Tibial artery (tissue), 4 donors: ENCODE data around the gene CCDC57.
"Not testable (repeated sequence)": the region's sequence is repeated elsewhere in the genome, so short reads cannot be mapped to it uniquely, and the experiment has no call there.

Experiments used
- DNase-seq, 2 donors: peaks; one replicate each; pipeline ENCODE4 v3.0.0-alpha.2; 2019
- H3K27ac ChIP-seq, 2 donors: fragments of 200-600 bp; sonication (generic) in 1 of 2; 1 replicate in 1 of 2; 2 replicates in 1 of 2; pipeline ENCODE4 v1.5.1; 2018 to 2019; ENCODE audit warnings: mild to moderate bottlenecking in 1 of 2
- H3K27me3 ChIP-seq, 2 donors: fragments of 200-600 bp; sonication (generic) in 1 of 2; one replicate each; pipeline versions ENCODE4 v1.5.1 to v1.6.0; 2016 to 2019
- H3K36me3 ChIP-seq, 3 donors: fragments of 200-600 bp; sonication (generic) in 2 of 3; one replicate each; pipeline ENCODE4 v1.5.1; 2016 to 2019; ENCODE audit warnings: mild to moderate bottlenecking in 2 of 3
- H3K4me1 ChIP-seq, 4 donors: fragments of 200-600 bp; sonication (generic) in 2 of 4; 1 replicate in 3 of 4; 2 replicates in 1 of 4; pipeline ENCODE4 v1.5.1; 2016 to 2019
- H3K4me3 ChIP-seq, 2 donors: fragments of 200-600 bp; sonication (generic) in 1 of 2; 1 replicate in 1 of 2; 2 replicates in 1 of 2; pipeline ENCODE4 v1.5.1; 2018 to 2019; ENCODE audit warnings: mild to moderate bottlenecking in 2 of 2
- H3K9me3 ChIP-seq, 3 donors: fragments of 200-600 bp; sonication (generic) in 1 of 3; one replicate each; pipeline ENCODE4 v1.5.1; 2016 to 2019
- intact Hi-C: fragments of 100-400 bp; cut with DNase I; formaldehyde crosslinking; loops from one replicate; pipeline ENCODE4 v1.15.0; 2023; ENCODE audit warnings: low total_unique reads
- TF ChIP-seq, protein P1 (sequence below), 2 experiments: fragments of 200-600 bp in 1 of 2; fragments of 450-650 bp in 1 of 2; IDR thresholded peaks; one replicate each; pipeline ENCODE4 v1.5.1; 2017 to 2019; ENCODE audit warnings: antibody characterized with exemption in 2 of 2, mild to moderate bottlenecking in 1 of 2, moderate library complexity in 1 of 2

Gene CCDC57

DNA sequence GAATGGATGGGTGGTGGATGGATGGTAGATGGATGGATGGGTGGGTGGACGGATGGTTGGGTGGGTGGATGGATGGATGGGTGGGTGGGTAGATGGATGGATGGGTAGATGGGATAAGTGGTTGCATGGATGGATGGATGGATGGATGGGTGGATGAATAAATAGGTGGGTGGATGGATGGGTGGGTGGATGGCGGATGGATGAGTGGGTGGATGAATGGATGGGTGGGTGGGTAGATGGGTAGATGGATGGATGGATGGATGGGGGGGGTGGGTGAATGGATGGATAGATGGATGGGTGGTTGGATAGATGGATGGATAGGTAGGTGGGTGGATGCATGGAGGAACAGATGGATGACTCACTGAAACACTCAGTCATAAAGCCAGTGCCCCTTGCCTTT lies 63.6 kb downstream of the CCDC57 start:
- H3K4me1 ChIP-seq: peaks cover 0 to 12% (median 0%) of the 10 kb centered on the region in 4 donors
- no peak overlapping the region for H3K4me3 ChIP-seq
- H3K27ac ChIP-seq: no peak overlapping the region
- H3K9me3 ChIP-seq: no peaks in the 10 kb centered on the region
- DNase-seq: no peak
- peaks cover 0 to 14% (median 5%) of the 10 kb centered on the region in 3 donors for H3K36me3 ChIP-seq
- TF ChIP-seq, protein P1, sequence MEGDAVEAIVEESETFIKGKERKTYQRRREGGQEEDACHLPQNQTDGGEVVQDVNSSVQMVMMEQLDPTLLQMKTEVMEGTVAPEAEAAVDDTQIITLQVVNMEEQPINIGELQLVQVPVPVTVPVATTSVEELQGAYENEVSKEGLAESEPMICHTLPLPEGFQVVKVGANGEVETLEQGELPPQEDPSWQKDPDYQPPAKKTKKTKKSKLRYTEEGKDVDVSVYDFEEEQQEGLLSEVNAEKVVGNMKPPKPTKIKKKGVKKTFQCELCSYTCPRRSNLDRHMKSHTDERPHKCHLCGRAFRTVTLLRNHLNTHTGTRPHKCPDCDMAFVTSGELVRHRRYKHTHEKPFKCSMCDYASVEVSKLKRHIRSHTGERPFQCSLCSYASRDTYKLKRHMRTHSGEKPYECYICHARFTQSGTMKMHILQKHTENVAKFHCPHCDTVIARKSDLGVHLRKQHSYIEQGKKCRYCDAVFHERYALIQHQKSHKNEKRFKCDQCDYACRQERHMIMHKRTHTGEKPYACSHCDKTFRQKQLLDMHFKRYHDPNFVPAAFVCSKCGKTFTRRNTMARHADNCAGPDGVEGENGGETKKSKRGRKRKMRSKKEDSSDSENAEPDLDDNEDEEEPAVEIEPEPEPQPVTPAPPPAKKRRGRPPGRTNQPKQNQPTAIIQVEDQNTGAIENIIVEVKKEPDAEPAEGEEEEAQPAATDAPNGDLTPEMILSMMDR (IDR thresholded peaks at IDR 0.05): no peak
- H3K27me3 ChIP-seq: no peaks in the 10 kb centered on the region
- intact Hi-C loops: no loop called here

DNA sequence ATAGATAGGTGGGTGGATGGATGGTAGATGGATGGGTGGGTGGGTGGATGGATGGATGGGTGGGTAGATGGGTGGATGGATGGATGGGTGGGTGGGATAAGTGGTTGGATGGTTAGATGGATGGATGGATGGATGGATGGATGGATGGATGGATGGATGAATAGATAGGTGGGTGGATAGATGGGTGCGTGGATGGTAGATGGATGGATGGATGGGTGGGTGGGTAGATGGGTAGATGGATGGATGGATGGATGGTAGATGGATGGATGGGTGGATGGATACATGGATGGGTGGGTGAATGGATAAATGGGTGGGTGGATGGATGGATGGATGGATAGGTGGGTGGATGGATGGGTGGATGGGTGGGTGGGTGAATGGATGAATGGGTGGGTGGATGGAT lies 64.6 kb downstream of the CCDC57 start:
- intact Hi-C loops: no loop called here
- Histone ChIP-seq H3K4me1 (peaks cover 0 to 12% (median 0%) of the 10 kb centered on the region in 4 donors), H3K36me3 (peaks cover 0 to 14% (median 5%) of the 10 kb centered on the region in 3 donors), H3K27ac (no peak overlapping the region), H3K9me3 (no peaks in the 10 kb centered on the region), H3K4me3 (no peak overlapping the region), H3K27me3 (no peaks in the 10 kb centered on the region)
- no peak for DNase-seq
- TF ChIP-seq, protein P1 (IDR thresholded peaks at IDR 0.05): no peak

DNA sequence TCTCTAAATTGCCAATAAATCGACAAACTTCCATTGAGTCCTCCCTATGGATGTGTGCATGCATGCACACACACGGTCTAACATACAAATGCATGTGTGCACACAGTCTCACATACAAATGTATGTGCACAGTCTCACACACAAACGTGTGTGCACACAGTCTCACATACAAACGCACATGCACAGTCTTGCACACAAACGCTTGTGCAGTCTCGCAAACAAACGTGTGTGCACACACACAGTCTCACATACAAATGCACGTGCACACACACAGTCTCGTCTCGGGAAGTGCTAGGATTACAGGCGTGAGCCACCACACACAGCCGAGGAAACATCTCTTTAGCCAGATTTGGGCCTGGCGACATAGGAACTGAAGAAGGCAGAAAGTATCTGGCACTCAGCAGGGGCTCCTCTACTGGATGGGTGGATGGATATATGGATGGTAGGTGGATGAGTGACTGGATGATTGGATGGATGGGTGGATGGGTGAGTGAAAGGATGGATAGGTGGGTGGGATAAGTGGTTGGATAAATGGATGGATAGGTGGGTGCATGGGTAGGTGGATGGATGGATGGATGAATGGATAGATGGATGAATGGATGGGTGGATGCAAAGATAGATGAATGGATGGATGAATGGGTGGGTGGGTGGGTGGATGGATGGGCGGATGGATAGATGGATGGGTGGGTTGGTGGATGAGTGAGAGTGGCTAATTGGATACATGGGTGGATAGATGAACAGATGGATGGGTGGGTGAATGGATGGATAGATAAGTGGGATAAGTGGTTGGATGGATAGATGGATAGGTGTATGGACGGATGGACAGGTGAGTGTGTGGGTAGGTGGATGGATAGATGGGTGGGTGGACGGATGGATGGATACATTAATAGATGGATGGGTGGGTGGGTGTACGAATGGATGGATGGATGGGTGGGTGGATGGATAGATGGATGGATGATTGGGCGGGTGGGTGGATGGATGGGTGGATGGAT lies 65.7 kb downstream of the CCDC57 start:
- Histone ChIP-seq H3K27ac (no peak overlapping the region), H3K4me1 (peaks cover 0 to 6% (median 0%) of the 10 kb centered on the region in 4 donors), H3K4me3 (no peak overlapping the region), H3K36me3 (peaks cover 0 to 14% (median 5%) of the 10 kb centered on the region in 3 donors), H3K9me3 (no peaks in the 10 kb centered on the region), H3K27me3 (no peaks in the 10 kb centered on the region)
- intact Hi-C loops: no loop called here
- TF ChIP-seq, protein P1 (IDR thresholded peaks at IDR 0.05): no peak
- no peak for DNase-seq

DNA sequence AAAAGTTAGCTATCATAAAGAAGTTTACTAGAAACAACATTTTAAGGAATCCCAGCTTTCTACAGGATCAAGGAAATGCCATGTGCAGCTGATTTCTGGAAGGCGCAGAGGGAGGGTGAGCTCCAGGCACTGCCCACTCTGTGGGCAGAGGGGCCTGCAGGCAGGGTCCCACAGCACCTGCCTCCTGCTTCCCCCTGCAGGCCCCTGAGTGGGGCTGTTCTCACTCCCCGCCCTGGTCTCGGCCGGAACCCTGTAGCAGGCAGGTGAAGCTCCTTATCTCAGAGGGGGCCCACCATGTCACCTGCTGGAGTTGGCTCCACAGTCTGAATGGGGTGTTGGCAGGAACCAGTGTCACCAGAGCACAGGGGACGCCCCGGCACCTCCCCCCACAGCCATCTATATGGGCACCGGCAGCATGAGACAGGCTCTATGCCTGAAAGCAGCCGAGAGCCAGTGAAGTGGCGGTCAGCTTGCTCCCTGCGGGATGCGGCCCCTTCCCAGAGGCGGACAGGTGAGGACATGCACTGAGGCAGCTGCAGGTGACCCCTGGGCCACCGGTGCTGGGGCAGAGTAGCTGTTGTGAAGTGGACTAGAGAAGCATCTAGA lies 67.0 kb downstream of the CCDC57 start:
- no peak overlapping the region for H3K4me3 ChIP-seq
- intact Hi-C loops: no loop called here
- H3K9me3 ChIP-seq: no peaks in the 10 kb centered on the region
- H3K27me3 ChIP-seq: no peaks in the 10 kb centered on the region
- H3K4me1 ChIP-seq: no peaks in the 10 kb centered on the region
- TF ChIP-seq, protein P1 (IDR thresholded peaks at IDR 0.05): no peak
- H3K36me3 ChIP-seq: peaks cover 0 to 14% (median 5%) of the 10 kb centered on the region in 3 donors
- H3K27ac ChIP-seq: no peak overlapping the region
- no peak for DNase-seq

DNA sequence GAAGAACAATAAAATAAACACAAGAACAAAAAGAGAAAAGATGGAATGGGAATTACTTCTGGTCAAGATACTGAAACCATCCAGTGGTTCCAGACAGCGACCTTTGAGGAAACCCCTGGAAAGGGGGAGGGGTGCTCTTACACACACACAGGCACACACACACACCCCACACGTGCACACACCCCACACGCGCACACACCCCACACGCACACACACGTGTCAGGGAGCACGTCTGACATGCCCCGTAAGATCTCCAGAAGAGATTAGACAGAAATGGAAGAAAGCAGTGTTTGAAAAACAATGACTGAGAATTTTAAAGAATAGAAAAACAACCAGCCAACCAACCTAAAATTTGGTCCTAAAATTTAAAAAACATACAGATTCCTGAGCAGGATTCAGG lies 69.3 kb downstream of the CCDC57 start:
- Histone ChIP-seq H3K27me3 (no peaks in the 10 kb centered on the region), H3K9me3 (no peaks in the 10 kb centered on the region), H3K36me3 (peaks cover 0 to 11% (median 10%) of the 10 kb centered on the region in 3 donors), H3K27ac (no peak overlapping the region), H3K4me3 (no peak overlapping the region), H3K4me1 (no peaks in the 10 kb centered on the region)
- intact Hi-C loops: no loop called here
- TF ChIP-seq, protein P1 (IDR thresholded peaks at IDR 0.05): no peak
- no peak for DNase-seq

DNA sequence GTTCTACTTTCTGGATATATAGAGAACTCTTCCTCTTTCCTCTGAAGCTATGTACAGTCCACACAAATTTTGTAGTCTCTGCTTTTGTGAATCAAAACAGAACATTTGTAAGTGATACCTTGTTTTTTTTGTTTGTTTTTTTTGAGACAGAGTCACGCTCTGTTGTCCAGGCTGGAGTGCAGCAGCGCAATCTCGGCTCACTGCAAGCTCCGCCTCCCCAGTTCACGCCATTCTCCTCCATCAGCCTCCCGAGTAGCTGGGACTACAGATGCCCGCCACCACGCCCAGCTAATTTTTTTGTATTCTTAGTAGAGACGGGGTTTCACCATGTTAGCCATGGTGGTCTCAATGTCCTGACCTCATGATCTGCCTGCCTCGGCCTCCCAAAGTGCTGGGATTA lies 72.7 kb downstream of the CCDC57 start:
- H3K27ac ChIP-seq, H3K27me3 ChIP-seq, H3K4me3 ChIP-seq, H3K4me1 ChIP-seq, H3K36me3 ChIP-seq, H3K9me3 ChIP-seq, intact Hi-C loops, DNase-seq: not testable (repeated sequence)
